K562 (cell line): ENCODE data around the gene PPP1R16B. TPM values are rescaled to one million over a fixed set of nuclear protein-coding genes. Genes with fewer than 3 reads are reported as not detected.
A peak's percentile ranks its signal among the peaks of the same experiment; 100 is the strongest.

Experiments
- CHD2 ChIP-seq: IDR thresholded peaks from 2 replicates; pipeline ENCODE4 v1.6.1; 2011; ENCODE audit warnings: low read depth, low read length
- ELF2 ChIP-seq: fragments of 250-450 bp; sonication (Bioruptor Pico); IDR thresholded peaks from 2 replicates; pipeline ENCODE4 v1.5.0; 2021; ENCODE audit warnings: mild to moderate bottlenecking
- FOXM1 ChIP-seq, 2 experiments: fragments of 450-650 bp in 1 of 2; sonication (generic) in 1 of 2; formaldehyde crosslinking in 1 of 2; IDR thresholded peaks; 2 replicates each; pipeline versions ENCODE4 v1.6.1 to v1.9.0; 2017 to 2022; ENCODE audit warnings: low read depth in 2 of 2, mild to moderate bottlenecking in 2 of 2, missing genetic modification reagents in 1 of 2, moderate library complexity in 1 of 2
- HDAC6 ChIP-seq: IDR thresholded peaks from 2 replicates; pipeline ENCODE4 v1.6.1; 2012; ENCODE audit warnings: low read depth, mild to moderate bottlenecking, control low read depth, inconsistent platforms, low read length, moderate library complexity
- HLTF ChIP-seq: fragments of 450-650 bp; IDR thresholded peaks from 2 replicates; pipeline ENCODE4 v1.6.1; 2016
- HMG20A ChIP-seq: fragments of 450-650 bp; formaldehyde crosslinking; conservative IDR thresholded peaks from 2 replicates; pipeline ENCODE4 v1.4.0; 2020; ENCODE audit warnings: mild to moderate bottlenecking, mixed read lengths
- KAT8 ChIP-seq: fragments of 450-650 bp; IDR thresholded peaks from 2 replicates; pipeline ENCODE4 v1.6.1; 2016; ENCODE audit warnings: low read depth, mild to moderate bottlenecking
- MEF2A ChIP-seq: IDR thresholded peaks from 2 replicates; pipeline ENCODE4 v1.6.1; 2011; ENCODE audit warnings: low read depth, mild to moderate bottlenecking, low read length, moderate library complexity; ENCODE audit not compliant: control insufficient read depth
- POLR2AphosphoS2 ChIP-seq: IDR thresholded peaks from 2 replicates; pipeline ENCODE4 v1.6.1; 2012; ENCODE audit warnings: low read length, improper control_type of control experiment
- SETDB1 ChIP-seq: IDR thresholded peaks from one replicate; pipeline ENCODE4 v1.6.1; 2012; ENCODE audit warnings: low read length, control low read depth, inconsistent platforms
- THAP7 ChIP-seq: fragments of 250-450 bp; sonication (Bioruptor Pico); IDR thresholded peaks from 2 replicates; pipeline ENCODE4 v1.5.0; 2021
- THRAP3 ChIP-seq: fragments of 450-650 bp; IDR thresholded peaks from 2 replicates; pipeline ENCODE4 v1.6.1; 2016; ENCODE audit warnings: mild to moderate bottlenecking, inconsistent platforms, borderline replicate concordance
- YY1 ChIP-seq, 3 experiments: IDR thresholded peaks; 2 replicates each; pipeline ENCODE4 v1.6.1; 2011; ENCODE audit warnings: low read length in 2 of 3, mild to moderate bottlenecking in 2 of 3, moderate library complexity in 2 of 3, borderline replicate concordance in 1 of 3, control low read depth in 1 of 3, low read depth in 1 of 3; ENCODE audit not compliant: insufficient read depth in 3 of 3, insufficient replicate concordance in 2 of 3, control insufficient read depth in 1 of 3, insufficient read length in 1 of 3; ENCODE audit errors: extremely low read depth in 1 of 3
- ZFPM2 ChIP-seq: fragments of 250-450 bp; sonication (Bioruptor Pico); IDR thresholded peaks from 2 replicates; pipeline ENCODE4 v1.5.1; 2022; ENCODE audit warnings: mild to moderate bottlenecking
- ZNF217 ChIP-seq: sonication (generic); formaldehyde crosslinking; IDR thresholded peaks from 2 replicates; pipeline ENCODE4 v1.8.0; 2022; ENCODE audit warnings: mild to moderate bottlenecking, missing genetic modification reagents
- ZNF280B ChIP-seq: fragments of 250-450 bp; sonication (Bioruptor Pico); IDR thresholded peaks from 2 replicates; pipeline ENCODE4 v1.5.1; 2021; ENCODE audit warnings: mild to moderate bottlenecking
- ZNF444 ChIP-seq: fragments of 250-450 bp; sonication (Bioruptor Pico); IDR thresholded peaks from 2 replicates; pipeline ENCODE4 v1.4.0; 2020; ENCODE audit warnings: mild to moderate bottlenecking, moderate library complexity
- ZNF584 ChIP-seq: fragments of 200-800 bp; sonication (Bioruptor generic); IDR thresholded peaks from 2 replicates; pipeline ENCODE4 v1.6.1; 2016; ENCODE audit warnings: low read depth, mild to moderate bottlenecking, missing genetic modification characterization, missing compliant biosample characterization
- polyA plus RNA-seq, 8 experiments: library from polyadenylated mRNA; depleted of rRNA in 4 of 8; stranded (reverse) in 5 of 8; unstranded in 3 of 8; fragments of >200 nt; fragmentation: Nextera tagmentation in 2 of 8; fragmentation: Illumina TruSeq in 1 of 8; extraction: Ambion mirVana in 2 of 8; extraction: Trizol in 1 of 8; gene quantifications; 2 replicates each; pipeline versions ENCODE4 v1.2.1 to v1.2.3, GENCODE V29; 2011 to 2014; ENCODE audit warnings: inconsistent platforms in 1 of 8, missing spikeins in 1 of 8
- total RNA-seq, 7 experiments: library from RNA; depleted of rRNA in 6 of 7; stranded (reverse); fragments of >200 nt in 6 of 7; fragmentation: Illumina TruSeq in 2 of 7; extraction: Trizol in 2 of 7; gene quantifications; 2 replicates each; pipeline versions ENCODE4 v1.2.1 to v1.2.3, GENCODE V29; 2011 to 2021; ENCODE audit warnings: low replicate concordance in 1 of 7
- TF ChIP-seq, protein P1 (sequence below): sonication (generic); formaldehyde crosslinking; IDR thresholded peaks from 2 replicates; pipeline ENCODE4 v1.8.1; 2023; ENCODE audit warnings: mild to moderate bottlenecking, missing genetic modification reagents
- TF ChIP-seq, protein P2 (sequence below): fragments of 450-650 bp; formaldehyde crosslinking; IDR thresholded peaks from 2 replicates; pipeline ENCODE4 v1.4.0; 2022; ENCODE audit warnings: missing genetic modification characterization
- TF ChIP-seq, protein P3 (sequence below): fragments of 250-450 bp; sonication (Bioruptor Pico); IDR thresholded peaks from 2 replicates; pipeline ENCODE4 v1.8.0; 2022; ENCODE audit warnings: moderate library complexity, mild to moderate bottlenecking, inconsistent platforms

The PPP1R16B gene
- total and polyA plus RNA-seq, 9 of the 15 experiments (the other 6 are each of a cell fraction or from before 2014, with no cell fraction given) = 1.5 to 11.5 (median 6.8) TPM

DNA sequence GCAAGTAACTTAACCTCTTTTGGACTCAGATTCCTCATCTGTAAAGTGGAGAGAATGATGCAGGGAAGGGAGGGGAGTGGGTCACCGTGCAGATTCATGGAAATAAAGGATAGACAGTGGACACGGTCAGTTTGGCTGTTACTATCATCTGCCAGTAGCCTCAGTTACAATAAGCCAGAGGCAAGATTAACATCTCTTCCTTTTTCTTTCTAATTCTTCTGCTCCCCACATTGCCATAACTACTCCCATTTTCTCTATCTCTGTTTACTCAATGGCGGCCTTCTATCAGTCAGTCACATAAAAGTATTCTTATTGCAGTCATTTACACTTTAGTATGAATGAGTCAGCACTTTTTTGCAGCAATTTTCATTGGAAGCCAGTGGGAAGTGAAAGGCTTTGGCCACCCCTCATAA, 49.2 kb downstream of the PPP1R16B start (continued):
- no peak for TF ChIP-seq THAP7 (CRISPR knock-in tag)
- TF ChIP-seq ZNF280B = no peak
- TF ChIP-seq FOXM1 (IDR thresholded peaks at IDR 0.05; ENCODE audit: low read depth) = peak; percentile 49; the same call in 1 of the 2 replicates
- TF ChIP-seq FOXM1 (CRISPR knock-in tag; IDR thresholded peaks at IDR 0.05; ENCODE audit: low read depth) = no peak
- TF ChIP-seq ZNF217 (CRISPR knock-in tag) = no peak
- no peak for TF ChIP-seq HDAC6
- no peak for TF ChIP-seq ZFPM2 (CRISPR knock-in tag)
- TF ChIP-seq POLR2AphosphoS2 = no peak
- no peak for TF ChIP-seq KAT8
- TF ChIP-seq ELF2 (CRISPR knock-in tag) = no peak
- no peak for TF ChIP-seq SETDB1
- no peak for TF ChIP-seq HLTF
- TF ChIP-seq ZNF444 = 0 out of 2 replicates have a peak, but pooled peaks have one; percentile 38
- TF ChIP-seq YY1 (IDR thresholded peaks at IDR 0.05; ENCODE audit: borderline replicate concordance in 1 of 3, control insufficient read depth in 1 of 3, extremely low read depth in 1 of 3, insufficient read depth in 3 of 3, insufficient read length in 1 of 3, insufficient replicate concordance in 2 of 3, low read depth in 1 of 3, low read length in 2 of 3) = peak in 1 of 3 experiments; percentile 50
- TF ChIP-seq, protein P1, sequence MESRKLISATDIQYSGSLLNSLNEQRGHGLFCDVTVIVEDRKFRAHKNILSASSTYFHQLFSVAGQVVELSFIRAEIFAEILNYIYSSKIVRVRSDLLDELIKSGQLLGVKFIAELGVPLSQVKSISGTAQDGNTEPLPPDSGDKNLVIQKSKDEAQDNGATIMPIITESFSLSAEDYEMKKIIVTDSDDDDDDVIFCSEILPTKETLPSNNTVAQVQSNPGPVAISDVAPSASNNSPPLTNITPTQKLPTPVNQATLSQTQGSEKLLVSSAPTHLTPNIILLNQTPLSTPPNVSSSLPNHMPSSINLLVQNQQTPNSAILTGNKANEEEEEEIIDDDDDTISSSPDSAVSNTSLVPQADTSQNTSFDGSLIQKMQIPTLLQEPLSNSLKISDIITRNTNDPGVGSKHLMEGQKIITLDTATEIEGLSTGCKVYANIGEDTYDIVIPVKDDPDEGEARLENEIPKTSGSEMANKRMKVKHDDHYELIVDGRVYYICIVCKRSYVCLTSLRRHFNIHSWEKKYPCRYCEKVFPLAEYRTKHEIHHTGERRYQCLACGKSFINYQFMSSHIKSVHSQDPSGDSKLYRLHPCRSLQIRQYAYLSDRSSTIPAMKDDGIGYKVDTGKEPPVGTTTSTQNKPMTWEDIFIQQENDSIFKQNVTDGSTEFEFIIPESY (CRISPR knock-in tag) = no peak
- TF ChIP-seq, protein P2, sequence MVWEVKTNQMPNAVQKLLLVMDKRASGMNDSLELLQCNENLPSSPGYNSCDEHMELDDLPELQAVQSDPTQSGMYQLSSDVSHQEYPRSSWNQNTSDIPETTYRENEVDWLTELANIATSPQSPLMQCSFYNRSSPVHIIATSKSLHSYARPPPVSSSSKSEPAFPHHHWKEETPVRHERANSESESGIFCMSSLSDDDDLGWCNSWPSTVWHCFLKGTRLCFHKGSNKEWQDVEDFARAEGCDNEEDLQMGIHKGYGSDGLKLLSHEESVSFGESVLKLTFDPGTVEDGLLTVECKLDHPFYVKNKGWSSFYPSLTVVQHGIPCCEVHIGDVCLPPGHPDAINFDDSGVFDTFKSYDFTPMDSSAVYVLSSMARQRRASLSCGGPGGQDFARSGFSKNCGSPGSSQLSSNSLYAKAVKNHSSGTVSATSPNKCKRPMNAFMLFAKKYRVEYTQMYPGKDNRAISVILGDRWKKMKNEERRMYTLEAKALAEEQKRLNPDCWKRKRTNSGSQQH (CRISPR knock-in tag) = peak; percentile 45; the same call in 1 of the 2 replicates
- no peak for TF ChIP-seq THRAP3
- TF ChIP-seq MEF2A = no peak
- no peak for TF ChIP-seq CHD2
- TF ChIP-seq, protein P3, sequence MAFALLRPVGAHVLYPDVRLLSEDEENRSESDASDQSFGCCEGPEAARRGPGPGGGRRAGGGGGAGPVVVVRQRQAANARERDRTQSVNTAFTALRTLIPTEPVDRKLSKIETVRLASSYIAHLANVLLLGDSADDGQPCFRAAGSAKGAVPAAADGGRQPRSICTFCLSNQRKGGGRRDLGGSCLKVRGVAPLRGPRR (CRISPR knock-in tag) = no peak
- TF ChIP-seq ZNF584 (CRISPR knock-in tag) = no peak; the same call in 1 of the 2 replicates
- TF ChIP-seq HMG20A = no peak
